HEK293T (cell line): ENCODE results near the gene FOXB1.

Experiments
- BHLHE40 ChIP-seq: fragments of 450-650 bp; IDR thresholded peaks from 2 replicates; pipeline ENCODE4 v1.6.1; 2016; ENCODE audit warnings: mild to moderate bottlenecking, moderate library complexity, borderline replicate concordance
- CTBP1 ChIP-seq: fragments of 450-650 bp; IDR thresholded peaks from 2 replicates; pipeline ENCODE4 v1.6.1; 2016; ENCODE audit warnings: borderline replicate concordance
- ELF4 ChIP-seq: fragments of 450-650 bp; IDR thresholded peaks from 2 replicates; pipeline ENCODE4 v1.6.1; 2017; ENCODE audit warnings: antibody characterized with exemption
- FOXA1 ChIP-seq: fragments of 450-650 bp; IDR thresholded peaks from 2 replicates; pipeline ENCODE4 v1.6.1; 2016; ENCODE audit warnings: mild to moderate bottlenecking
- FOXK2 ChIP-seq: fragments of 450-650 bp; IDR thresholded peaks from 2 replicates; pipeline ENCODE4 v1.6.1; 2016; ENCODE audit warnings: mild to moderate bottlenecking
- FOXM1 ChIP-seq: fragments of 450-650 bp; IDR thresholded peaks from 2 replicates; pipeline ENCODE4 v1.6.1; 2017; ENCODE audit warnings: mild to moderate bottlenecking, borderline replicate concordance
- HDGF ChIP-seq: fragments of 450-650 bp; IDR thresholded peaks from 2 replicates; pipeline ENCODE4 v1.6.1; 2017; ENCODE audit warnings: antibody characterized with exemption, borderline replicate concordance
- L3MBTL2 ChIP-seq: fragments of 450-650 bp; conservative IDR thresholded peaks from 2 replicates; pipeline ENCODE4 v1.6.1; 2016; ENCODE audit warnings: mild to moderate bottlenecking
- LEF1 ChIP-seq: fragments of 450-650 bp; IDR thresholded peaks from 2 replicates; pipeline ENCODE4 v1.6.1; 2017; ENCODE audit warnings: mild to moderate bottlenecking, borderline replicate concordance
- NFRKB ChIP-seq: fragments of 450-650 bp; IDR thresholded peaks from 2 replicates; pipeline ENCODE4 v1.6.1; 2016; ENCODE audit warnings: mild to moderate bottlenecking, moderate library complexity
- SP1 ChIP-seq: fragments of 450-650 bp; IDR thresholded peaks from 2 replicates; pipeline ENCODE4 v1.6.1; 2017
- SUZ12 ChIP-seq: fragments of 450-650 bp; IDR thresholded peaks from 2 replicates; pipeline ENCODE4 v1.6.1; 2016; ENCODE audit warnings: mild to moderate bottlenecking
- ZNF384 ChIP-seq: fragments of 450-650 bp; IDR thresholded peaks from 2 replicates; pipeline ENCODE4 v1.6.1; 2016
- TF ChIP-seq, protein P1 (sequence below): fragments of 450-650 bp; IDR thresholded peaks from 2 replicates; pipeline ENCODE4 v1.6.1; 2016

DNA sequence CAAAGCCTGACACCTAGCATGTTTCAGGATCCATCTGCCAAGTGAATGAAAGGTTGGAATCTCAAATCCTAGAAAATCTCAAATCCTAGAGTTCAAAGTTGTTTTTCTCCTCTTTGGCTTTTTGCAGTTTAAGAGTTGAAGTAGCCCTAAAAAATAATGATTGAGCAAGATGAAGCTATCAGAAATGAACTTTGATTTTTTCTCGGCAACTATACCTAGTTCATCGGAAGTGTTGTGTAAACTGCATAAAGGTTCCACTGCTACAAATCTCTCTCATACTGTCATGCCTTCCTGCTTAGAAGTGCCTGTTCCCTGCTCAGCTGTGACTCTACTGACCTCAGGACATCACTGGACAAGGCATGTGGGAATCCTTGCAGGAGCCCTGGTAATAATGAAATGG, 35.8 kb upstream of the FOXB1 start:
- TF ChIP-seq BHLHE40, result no peak
- no peak for TF ChIP-seq L3MBTL2
- no peak for TF ChIP-seq CTBP1
- no peak for TF ChIP-seq SP1
- TF ChIP-seq FOXA1, result no peak
- TF ChIP-seq FOXM1, result no peak
- TF ChIP-seq, protein P1, sequence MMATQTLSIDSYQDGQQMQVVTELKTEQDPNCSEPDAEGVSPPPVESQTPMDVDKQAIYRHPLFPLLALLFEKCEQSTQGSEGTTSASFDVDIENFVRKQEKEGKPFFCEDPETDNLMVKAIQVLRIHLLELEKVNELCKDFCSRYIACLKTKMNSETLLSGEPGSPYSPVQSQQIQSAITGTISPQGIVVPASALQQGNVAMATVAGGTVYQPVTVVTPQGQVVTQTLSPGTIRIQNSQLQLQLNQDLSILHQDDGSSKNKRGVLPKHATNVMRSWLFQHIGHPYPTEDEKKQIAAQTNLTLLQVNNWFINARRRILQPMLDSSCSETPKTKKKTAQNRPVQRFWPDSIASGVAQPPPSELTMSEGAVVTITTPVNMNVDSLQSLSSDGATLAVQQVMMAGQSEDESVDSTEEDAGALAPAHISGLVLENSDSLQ, result no peak
- no peak for TF ChIP-seq ZNF384
- TF ChIP-seq ELF4, result no peak
- no peak for TF ChIP-seq FOXK2
- TF ChIP-seq NFRKB, result no peak
- no peak for TF ChIP-seq LEF1
- no peak for TF ChIP-seq HDGF
- no peak for TF ChIP-seq SUZ12
